Activated CD8-positive, alpha-beta T cell treated with anti-CD3 and anti-CD28 coated beads for 36 hours (primary cell): ENCODE measurements around the gene CGNL1. TPM values are rescaled to one million over a fixed set of nuclear protein-coding genes. Genes with fewer than 3 reads are reported as not detected.

Source experiments
- ATAC-seq: fragments of 200-7000 bp; cut with Tn5 transposase; one replicate; pipeline ENCODE4 v1.10.0; 2021; ENCODE audit warnings: mild to moderate bottlenecking, moderate library complexity
- CTCF ChIA-PET: fragments of 350-600 bp; sonication (Branson Sonifier 250); formaldehyde crosslinking; loops from one replicate; lab custom pipeline; 2021; ENCODE audit warnings: antibody characterized with exemption; lab: Charles Lee
- POLR2A ChIA-PET: fragments of 350-600 bp; sonication (Branson Sonifier 250); formaldehyde crosslinking; loops from one replicate; lab custom pipeline; 2021; ENCODE audit warnings: antibody characterized with exemption; lab: Charles Lee
- DNase-seq: peaks from one replicate; pipeline ENCODE4 v3.0.0-alpha.2; 2020
- H3K27ac Mint-ChIP-seq: one replicate; pipeline ENCODE4 v1.8.0; 2021; ENCODE audit warnings: mild to moderate bottlenecking, mixed read lengths
- H3K27me3 Mint-ChIP-seq: one replicate; pipeline ENCODE4 v1.8.0; 2021; ENCODE audit warnings: mixed read lengths
- H3K36me3 Mint-ChIP-seq: one replicate; pipeline ENCODE4 v1.8.0; 2021; ENCODE audit warnings: low read depth, mixed read lengths
- H3K4me1 Mint-ChIP-seq: one replicate; pipeline ENCODE4 v1.8.0; 2021; ENCODE audit warnings: low read depth, mixed read lengths
- H3K4me3 Mint-ChIP-seq: one replicate; pipeline ENCODE4 v1.8.0; 2021; ENCODE audit warnings: mild to moderate bottlenecking, moderate library complexity, mixed read lengths
- H3K9me3 Mint-ChIP-seq: one replicate; pipeline ENCODE4 v1.8.0; 2021; ENCODE audit warnings: mixed read lengths
- intact Hi-C: fragments of 100-400 bp; cut with micrococcal nuclease; formaldehyde crosslinking; loops from one replicate; pipeline ENCODE4 v1.10.0; 2022
- total RNA-seq, 2 experiments: library from RNA; stranded (reverse); gene quantifications; one replicate each; pipeline ENCODE4 v1.2.3, GENCODE V29; 2021
- TF ChIP-seq, protein P1 (sequence below): fragments of 200-600 bp; IDR thresholded peaks from one replicate; pipeline ENCODE4 v1.8.0; 2022; ENCODE audit warnings: antibody characterized with exemption, mild to moderate bottlenecking

The CGNL1 gene
- total RNA-seq, 2 experiments from 2014 or later: not detected

DNA sequence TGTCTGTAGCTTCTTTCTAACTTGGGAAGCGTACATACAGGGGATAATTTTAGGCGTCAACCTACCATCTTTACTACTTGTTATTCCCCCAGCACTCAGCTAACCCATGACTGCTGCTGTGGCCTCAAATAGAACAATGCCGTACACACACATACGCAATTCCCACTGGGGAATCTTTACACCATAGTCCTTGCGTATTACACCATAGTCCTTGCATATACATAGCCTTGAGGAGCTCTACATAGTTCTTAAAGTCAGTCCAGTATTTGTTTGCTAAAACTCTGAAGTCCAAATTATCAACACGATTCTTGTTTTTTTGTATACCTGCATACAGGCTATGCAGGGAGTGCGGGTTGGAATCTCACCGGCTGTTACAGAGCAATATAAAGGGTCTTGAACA lies 67.2 kb downstream of the CGNL1 start:
- no peak overlapping the region for H3K4me3 Mint-ChIP-seq
- DNase-seq (no peak), ATAC-seq (no peak)
- no peaks in the 10 kb centered on the region for H3K9me3 Mint-ChIP-seq
- POLR2A ChIA-PET: no interaction called here
- TF ChIP-seq, protein P1, sequence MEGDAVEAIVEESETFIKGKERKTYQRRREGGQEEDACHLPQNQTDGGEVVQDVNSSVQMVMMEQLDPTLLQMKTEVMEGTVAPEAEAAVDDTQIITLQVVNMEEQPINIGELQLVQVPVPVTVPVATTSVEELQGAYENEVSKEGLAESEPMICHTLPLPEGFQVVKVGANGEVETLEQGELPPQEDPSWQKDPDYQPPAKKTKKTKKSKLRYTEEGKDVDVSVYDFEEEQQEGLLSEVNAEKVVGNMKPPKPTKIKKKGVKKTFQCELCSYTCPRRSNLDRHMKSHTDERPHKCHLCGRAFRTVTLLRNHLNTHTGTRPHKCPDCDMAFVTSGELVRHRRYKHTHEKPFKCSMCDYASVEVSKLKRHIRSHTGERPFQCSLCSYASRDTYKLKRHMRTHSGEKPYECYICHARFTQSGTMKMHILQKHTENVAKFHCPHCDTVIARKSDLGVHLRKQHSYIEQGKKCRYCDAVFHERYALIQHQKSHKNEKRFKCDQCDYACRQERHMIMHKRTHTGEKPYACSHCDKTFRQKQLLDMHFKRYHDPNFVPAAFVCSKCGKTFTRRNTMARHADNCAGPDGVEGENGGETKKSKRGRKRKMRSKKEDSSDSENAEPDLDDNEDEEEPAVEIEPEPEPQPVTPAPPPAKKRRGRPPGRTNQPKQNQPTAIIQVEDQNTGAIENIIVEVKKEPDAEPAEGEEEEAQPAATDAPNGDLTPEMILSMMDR: no peak
- CTCF ChIA-PET: no interaction called here
- H3K36me3 Mint-ChIP-seq: no peaks in the 10 kb centered on the region
- peaks cover 7% of the 10 kb centered on the region for H3K27me3 Mint-ChIP-seq
- H3K4me1 Mint-ChIP-seq: no peaks in the 10 kb centered on the region
- intact Hi-C loops: no loop called here
- H3K27ac Mint-ChIP-seq: no peak overlapping the region

DNA sequence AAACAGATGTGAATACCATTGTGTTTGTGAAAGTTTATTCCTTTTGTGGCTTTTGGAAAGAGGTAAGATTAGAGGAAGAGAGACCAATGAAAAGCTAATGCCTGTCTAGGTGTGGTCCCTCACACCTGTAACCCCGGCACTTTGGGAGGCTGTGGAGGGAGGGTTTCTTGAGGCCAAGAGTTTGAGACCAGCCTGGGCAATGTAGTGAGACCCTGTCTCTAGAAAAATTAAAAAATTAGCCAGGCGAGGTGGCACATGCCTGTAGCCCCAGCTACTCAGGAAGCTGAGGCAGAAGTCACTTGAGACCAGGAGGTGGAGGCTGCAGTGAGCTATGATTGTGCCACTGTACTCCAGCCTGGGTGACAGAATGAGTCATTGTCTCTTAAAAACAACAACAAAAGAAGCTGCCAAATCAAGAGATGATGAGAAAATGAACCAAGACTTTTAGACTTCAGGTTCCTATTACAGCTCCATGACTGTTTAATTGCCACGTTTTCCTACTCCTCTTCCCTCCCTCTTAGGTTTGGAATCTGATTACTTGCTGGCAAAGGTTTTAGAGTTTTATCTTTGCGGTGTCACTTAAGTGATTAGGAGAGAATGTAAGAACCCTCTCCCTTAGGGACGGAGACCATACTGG lies 68.7 kb downstream of the CGNL1 start:
- ATAC-seq (no peak), DNase-seq (no peak)
- no peaks in the 10 kb centered on the region for H3K4me1 Mint-ChIP-seq
- H3K27ac Mint-ChIP-seq: no peak overlapping the region
- ChIA-PET CTCF (no interaction called here), POLR2A (no interaction called here)
- no peaks in the 10 kb centered on the region for H3K9me3 Mint-ChIP-seq
- no peak overlapping the region for H3K4me3 Mint-ChIP-seq
- peaks cover 7% of the 10 kb centered on the region for H3K27me3 Mint-ChIP-seq
- TF ChIP-seq, protein P1: no peak
- intact Hi-C loops: no loop called here
- no peaks in the 10 kb centered on the region for H3K36me3 Mint-ChIP-seq

DNA sequence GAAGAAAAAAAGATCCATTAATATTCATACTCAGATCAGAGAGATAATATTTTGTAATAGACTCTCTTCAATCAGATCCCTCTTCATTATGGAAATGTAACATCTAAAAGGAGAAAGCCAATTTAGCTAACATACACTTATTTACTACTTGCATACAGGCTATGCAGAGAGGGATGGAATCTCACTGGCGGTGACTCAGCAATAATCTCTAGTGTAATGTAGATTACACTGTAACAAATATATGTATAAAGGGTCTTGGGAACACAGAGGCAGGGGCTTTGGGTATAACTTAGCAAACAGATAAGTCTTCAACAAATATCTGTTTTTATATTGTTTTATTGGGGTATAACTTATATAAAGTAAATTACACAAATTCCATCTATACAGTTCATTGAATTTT lies 69.6 kb downstream of the CGNL1 start:
- no peak overlapping the region for H3K27ac Mint-ChIP-seq
- no peaks in the 10 kb centered on the region for H3K9me3 Mint-ChIP-seq
- CTCF ChIA-PET: no interaction called here
- no peak for DNase-seq
- intact Hi-C loops: no loop called here
- no peak overlapping the region for H3K4me3 Mint-ChIP-seq
- no peaks in the 10 kb centered on the region for H3K36me3 Mint-ChIP-seq
- TF ChIP-seq, protein P1: no peak
- H3K4me1 Mint-ChIP-seq: no peaks in the 10 kb centered on the region
- POLR2A ChIA-PET: no interaction called here
- ATAC-seq: no peak
- H3K27me3 Mint-ChIP-seq: peaks cover 7% of the 10 kb centered on the region

DNA sequence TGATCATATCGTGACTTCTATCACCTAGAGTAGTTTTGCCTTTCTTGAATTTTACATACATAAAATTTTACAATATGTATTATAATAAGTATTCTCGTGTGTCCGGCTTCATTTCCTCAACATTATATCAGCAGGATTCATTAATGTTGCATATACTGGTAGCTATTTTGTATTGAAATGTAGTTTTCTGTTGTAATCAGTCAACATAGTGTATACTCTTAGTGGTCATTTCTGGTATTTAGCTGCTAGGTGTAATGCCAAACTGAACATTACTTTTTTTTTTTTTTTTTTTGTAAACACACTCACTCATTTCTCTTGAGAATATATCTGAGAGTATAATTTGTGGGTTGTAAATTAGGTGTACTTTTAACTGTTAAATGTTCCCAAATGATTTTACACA lies 70.1 kb downstream of the CGNL1 start:
- Mint-ChIP-seq H3K36me3 (no peaks in the 10 kb centered on the region), H3K4me1 (no peaks in the 10 kb centered on the region), H3K9me3 (no peaks in the 10 kb centered on the region), H3K27ac (no peak overlapping the region), H3K4me3 (no peak overlapping the region), H3K27me3 (peaks cover 9% of the 10 kb centered on the region)
- TF ChIP-seq, protein P1: no peak
- POLR2A ChIA-PET: no interaction called here
- CTCF ChIA-PET: no interaction called here
- intact Hi-C loops: no loop called here
- DNase-seq: no peak
- no peak for ATAC-seq

DNA sequence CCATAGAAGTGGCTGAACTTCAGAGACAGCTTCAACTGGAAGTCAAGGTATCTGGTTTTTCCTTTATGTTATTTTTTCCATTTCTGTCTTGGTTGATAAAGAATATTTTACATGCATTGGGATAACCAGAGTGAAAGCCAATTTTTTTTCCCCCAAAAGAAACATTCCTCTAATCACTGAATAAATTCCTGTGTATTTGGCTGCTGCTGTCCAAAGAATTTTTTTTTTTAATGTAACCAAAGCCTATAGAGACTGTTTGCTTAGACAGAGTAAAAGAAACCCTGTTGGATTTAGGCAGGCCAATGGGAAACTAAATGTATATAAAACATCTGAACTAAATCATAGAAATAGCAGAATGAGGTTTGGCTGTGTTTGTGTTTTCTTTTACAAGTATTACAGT lies 75.2 kb downstream of the CGNL1 start:
- ATAC-seq: no peak
- ChIA-PET POLR2A (no interaction called here), CTCF (interaction anchor here (2.2 kb wide), 1 partner anchor 111 kb away, joined by 5 read pairs; no protein-coding TSS in a partner anchor)
- TF ChIP-seq, protein P1: no peak
- no peak for DNase-seq
- Mint-ChIP-seq H3K9me3 (no peaks in the 10 kb centered on the region), H3K4me1 (no peaks in the 10 kb centered on the region), H3K36me3 (no peaks in the 10 kb centered on the region), H3K27ac (no peak overlapping the region), H3K27me3 (peaks cover 11% of the 10 kb centered on the region), H3K4me3 (no peak overlapping the region)
- intact Hi-C loops: no loop called here
